GM12873 (cell line): ENCODE results near the gene NME5.

Source experiments
- TF ChIP-seq, protein P1 (sequence below): IDR thresholded peaks from 2 replicates; pipeline ENCODE4 v1.5.1; 2012; ENCODE audit warnings: low read depth, mild to moderate bottlenecking, moderate library complexity, low read length, control low read depth; ENCODE audit not compliant: insufficient read depth; ENCODE audit errors: missing control alignments

NME5 gene

DNA sequence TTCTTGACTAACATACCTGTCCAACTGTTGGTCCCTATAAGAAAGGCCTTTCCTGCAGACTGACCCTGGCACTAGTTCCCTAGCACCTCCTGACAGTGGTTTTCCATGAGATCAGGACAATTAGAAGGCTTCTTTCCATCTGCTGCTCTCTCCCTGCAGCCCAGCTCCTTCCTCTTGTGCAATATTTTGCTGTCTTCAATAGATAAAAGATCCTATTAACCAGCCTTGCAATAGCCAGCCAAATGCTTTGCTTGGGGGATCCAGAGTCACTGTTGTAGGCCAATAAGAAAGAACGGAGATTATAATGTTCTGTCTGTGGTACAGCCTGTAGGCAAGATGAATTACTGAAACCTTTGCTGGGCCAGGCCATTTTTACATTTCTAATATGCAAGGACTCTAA lies 18.4 kb upstream of the NME5 start:
- TF ChIP-seq, protein P1, sequence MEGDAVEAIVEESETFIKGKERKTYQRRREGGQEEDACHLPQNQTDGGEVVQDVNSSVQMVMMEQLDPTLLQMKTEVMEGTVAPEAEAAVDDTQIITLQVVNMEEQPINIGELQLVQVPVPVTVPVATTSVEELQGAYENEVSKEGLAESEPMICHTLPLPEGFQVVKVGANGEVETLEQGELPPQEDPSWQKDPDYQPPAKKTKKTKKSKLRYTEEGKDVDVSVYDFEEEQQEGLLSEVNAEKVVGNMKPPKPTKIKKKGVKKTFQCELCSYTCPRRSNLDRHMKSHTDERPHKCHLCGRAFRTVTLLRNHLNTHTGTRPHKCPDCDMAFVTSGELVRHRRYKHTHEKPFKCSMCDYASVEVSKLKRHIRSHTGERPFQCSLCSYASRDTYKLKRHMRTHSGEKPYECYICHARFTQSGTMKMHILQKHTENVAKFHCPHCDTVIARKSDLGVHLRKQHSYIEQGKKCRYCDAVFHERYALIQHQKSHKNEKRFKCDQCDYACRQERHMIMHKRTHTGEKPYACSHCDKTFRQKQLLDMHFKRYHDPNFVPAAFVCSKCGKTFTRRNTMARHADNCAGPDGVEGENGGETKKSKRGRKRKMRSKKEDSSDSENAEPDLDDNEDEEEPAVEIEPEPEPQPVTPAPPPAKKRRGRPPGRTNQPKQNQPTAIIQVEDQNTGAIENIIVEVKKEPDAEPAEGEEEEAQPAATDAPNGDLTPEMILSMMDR, result no peak

DNA sequence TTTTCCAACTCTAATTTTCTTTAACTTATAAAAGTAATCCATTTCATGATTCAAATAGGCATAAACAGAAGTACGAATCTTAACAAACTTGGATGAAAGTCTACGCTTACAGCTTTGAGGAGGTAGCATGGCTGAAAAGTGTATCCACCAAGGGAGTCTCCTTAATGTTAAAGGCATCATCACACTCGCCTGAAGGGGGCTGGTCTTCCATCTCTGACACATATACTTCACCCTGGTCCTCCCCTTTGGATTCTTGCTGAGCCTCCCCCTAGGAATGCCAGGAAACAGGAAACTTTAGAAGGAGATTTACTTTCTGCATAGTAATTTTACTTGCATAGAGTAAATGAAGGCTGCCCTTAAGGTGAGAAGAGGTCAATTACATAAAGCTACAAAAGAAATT lies 10.3 kb upstream of the NME5 start:
- TF ChIP-seq, protein P1, result no peak

DNA sequence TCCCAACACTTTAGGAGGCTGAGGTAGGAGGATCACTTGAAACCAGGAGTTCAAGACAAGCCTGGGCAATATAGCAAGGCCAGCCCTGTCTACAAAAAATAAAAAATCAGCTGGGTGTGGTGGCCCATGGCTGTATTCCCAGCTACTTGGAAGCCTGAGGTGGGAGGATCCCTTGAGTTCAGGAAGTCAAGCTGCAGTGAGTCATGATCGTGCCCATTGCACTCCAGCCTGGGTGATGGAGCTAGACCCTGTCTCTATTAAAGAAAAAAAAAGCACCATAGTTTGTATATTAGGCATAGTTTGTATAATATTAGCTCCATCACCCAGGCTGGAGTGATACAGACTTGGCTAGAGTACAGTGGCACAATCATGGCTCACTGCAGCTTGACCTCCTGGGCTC lies 9.6 kb upstream of the NME5 start:
- TF ChIP-seq, protein P1, result no peak

DNA sequence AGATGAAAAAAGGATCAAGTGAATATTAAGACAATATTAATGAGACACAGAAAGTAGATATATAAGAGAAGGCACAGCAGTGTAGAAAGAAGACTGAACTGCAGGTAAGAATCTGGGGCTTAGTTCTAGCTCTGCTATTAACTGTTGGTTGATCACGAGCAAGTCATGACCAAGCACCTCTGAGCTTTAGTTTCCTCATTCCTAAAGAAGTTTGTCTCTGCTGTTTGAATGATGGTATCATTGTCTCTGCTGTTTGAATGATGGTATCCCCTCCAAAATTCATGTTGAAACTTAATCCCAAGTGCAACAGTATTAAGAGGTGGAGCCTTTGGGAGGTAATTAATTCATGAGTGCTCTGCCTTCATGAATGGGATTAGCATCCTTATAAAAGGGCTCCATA lies 2.5 kb upstream of the NME5 start:
- TF ChIP-seq, protein P1, result no peak

DNA sequence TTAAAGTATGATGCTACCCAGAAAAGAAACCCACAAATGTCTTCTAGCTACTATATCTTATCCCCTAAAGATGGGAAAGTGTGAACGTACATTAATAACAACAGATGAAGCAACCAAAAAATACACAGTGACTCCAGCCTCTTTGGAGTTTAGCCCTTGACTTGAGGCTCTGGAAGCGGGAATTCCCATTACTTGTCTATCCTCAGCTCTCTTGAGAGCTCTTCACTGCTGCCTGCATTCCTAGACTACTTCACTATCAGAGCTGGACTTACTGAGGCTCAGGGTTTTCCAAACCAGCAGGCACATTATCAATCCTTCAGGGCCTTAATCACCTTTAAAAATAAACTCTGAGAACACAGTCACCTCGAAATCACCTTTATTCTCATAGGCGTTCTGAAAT lies 1.0 kb upstream of the NME5 start:
- TF ChIP-seq, protein P1, result no peak

DNA sequence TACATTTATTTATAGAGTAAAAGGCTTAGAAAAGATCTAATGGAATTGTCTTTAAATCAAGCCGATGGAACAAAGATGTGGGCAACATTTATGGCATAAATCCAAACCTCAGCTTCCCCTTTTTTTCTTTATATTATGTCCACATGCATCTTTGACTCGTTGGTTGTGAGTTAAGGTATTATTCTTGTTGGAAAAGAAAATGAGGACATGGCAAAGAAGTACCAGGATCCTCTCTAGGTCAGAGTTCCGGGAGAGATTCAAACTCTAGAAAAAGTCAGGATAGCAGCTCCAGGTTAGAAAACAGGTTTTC lies 508 bp upstream of the NME5 start:
- TF ChIP-seq, protein P1, result no peak

DNA sequence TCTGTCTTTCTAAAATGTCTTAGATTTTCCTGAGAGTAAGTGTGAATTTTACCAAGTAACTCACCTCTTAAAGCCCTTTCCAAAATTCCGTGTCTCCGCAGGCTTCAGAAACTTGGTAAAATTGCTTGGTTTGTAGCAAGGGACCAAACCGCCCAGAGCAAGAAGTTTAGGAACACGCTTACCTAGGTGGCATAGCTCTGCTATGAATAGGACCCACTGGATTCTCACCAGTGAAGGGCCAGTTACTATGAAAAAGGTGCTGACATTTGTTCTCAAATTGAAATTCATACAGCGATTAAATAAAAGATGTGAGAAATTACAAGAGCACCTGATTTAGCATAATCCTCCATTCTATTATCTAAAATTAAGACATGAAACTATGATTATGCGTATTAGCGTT lies 6.7 kb downstream of the NME5 start:
- TF ChIP-seq, protein P1, result no peak

DNA sequence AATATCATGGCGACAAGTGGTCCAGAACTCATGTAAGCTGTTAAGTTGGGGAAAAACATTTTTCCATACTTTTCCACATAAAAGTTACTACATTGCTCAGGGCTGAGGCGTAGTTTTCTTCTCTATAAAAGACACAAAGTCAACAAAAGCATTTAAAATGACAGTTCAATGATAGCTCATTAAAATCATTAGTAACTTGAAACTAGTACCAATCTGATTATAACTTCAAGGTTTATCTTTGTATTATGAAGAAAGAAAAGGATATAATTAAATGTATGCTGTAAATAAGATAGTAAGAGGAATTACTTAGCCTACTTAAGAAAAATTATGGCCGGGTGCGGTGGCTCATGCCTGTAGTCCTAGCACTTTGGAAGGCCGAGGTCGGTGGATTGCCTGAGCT lies 9.9 kb downstream of the NME5 start:
- TF ChIP-seq, protein P1, result no peak
